Kidney (tissue), 14 donors: ENCODE results near the gene RCBTB2. TPM values are rescaled to one million over a fixed set of nuclear protein-coding genes. Genes with fewer than 3 reads are reported as not detected.

Experiments
- DNase-seq, 5 donors: peaks; one replicate each; pipeline ENCODE4 v3.0.0-alpha.2; 2013 to 2020
- FAIRE-seq: peaks from 2 replicates; lab custom pipeline; 2012; peaks lifted over from hg19 to GRCh38; lab: Jason Lieb, UNC
- H3K27ac ChIP-seq, 2 donors: one replicate each; pipeline ENCODE4 v1.7.0; 2013; ENCODE audit warnings: low read depth in 2 of 2, low read length in 2 of 2, inconsistent platforms in 1 of 2
- H3K27me3 ChIP-seq: one replicate; pipeline ENCODE4 v1.7.1; 2013; ENCODE audit warnings: low read length, inconsistent platforms; ENCODE audit not compliant: control insufficient read depth, insufficient read depth
- H3K36me3 ChIP-seq, 3 donors: one replicate each; pipeline versions ENCODE4 v1.7.0 to v1.7.1; 2013; ENCODE audit warnings: low read length in 3 of 3, control low read depth in 1 of 3, inconsistent platforms in 1 of 3; ENCODE audit not compliant: insufficient read depth in 3 of 3, control insufficient read depth in 2 of 3
- H3K4me1 ChIP-seq, 3 donors: one replicate each; pipeline versions ENCODE4 v1.7.0 to v1.7.1; 2013; ENCODE audit warnings: low read length in 3 of 3, inconsistent platforms in 1 of 3, low read depth in 1 of 3; ENCODE audit not compliant: control insufficient read depth in 2 of 3, insufficient read depth in 2 of 3
- H3K4me3 ChIP-seq, 3 donors: one replicate each; pipeline versions ENCODE4 v1.7.0 to v1.8.1; 2013; ENCODE audit warnings: low read length in 3 of 3, control low read depth in 1 of 3, inconsistent platforms in 1 of 3
- H3K9ac ChIP-seq, 3 donors: one replicate each; pipeline versions ENCODE4 v1.7.0 to v1.7.1; 2013; ENCODE audit warnings: low read length in 3 of 3, control low read depth in 1 of 3, inconsistent platforms in 1 of 3
- H3K9me3 ChIP-seq, 3 donors: one replicate each; pipeline versions ENCODE4 v1.7.0 to v1.7.1; 2013; ENCODE audit warnings: low read length in 3 of 3, control low read depth in 1 of 3, inconsistent platforms in 1 of 3; ENCODE audit not compliant: control insufficient read depth in 2 of 3, insufficient read depth in 1 of 3
- intact Hi-C: fragments of 100-400 bp; cut with DNase I; formaldehyde crosslinking; loops from one replicate; pipeline ENCODE4 v1.11.1; 2022
- polyA plus RNA-seq: library from polyadenylated mRNA; stranded (reverse); fragments of 350-450 nt; fragmentation: Illumina TruSeq; extraction: RNeasy Lipid Tissue Mini Kit (QIAGEN cat#74804); gene quantifications from one replicate; pipeline ENCODE4 v1.2.3, GENCODE V29; 2014; ENCODE audit warnings: low read depth, low replicate concordance; ENCODE audit not compliant: insufficient read depth
- total RNA-seq: library from RNA; stranded (reverse); fragmentation: NEBNext Ultra II Directional; extraction: Animal tissue kit (Norgen Biotek cat#: 25700); gene quantifications from one replicate; pipeline ENCODE4 v1.2.1, GENCODE V29; 2021
- TF ChIP-seq, protein P1 (sequence below): IDR thresholded peaks from 3 replicates; pipeline ENCODE4 v1.5.1; 2012; ENCODE audit warnings: mild to moderate bottlenecking, moderate library complexity, borderline replicate concordance; ENCODE audit not compliant: insufficient read depth; ENCODE audit errors: extremely low read depth
- donor health status: control.
- donor health status: control.
- donor health status: control.
- donor health status: control.
- donor health status: control.
- donor health status: DM: yes; HTN: yes; CAD: no.
- donor health status: Normal renal cell carcinoma (clear cell type).

Gene RCBTB2
- total and polyA plus RNA-seq, 2 donors from 2014 or later: 17.0 to 19.6 TPM

DNA sequence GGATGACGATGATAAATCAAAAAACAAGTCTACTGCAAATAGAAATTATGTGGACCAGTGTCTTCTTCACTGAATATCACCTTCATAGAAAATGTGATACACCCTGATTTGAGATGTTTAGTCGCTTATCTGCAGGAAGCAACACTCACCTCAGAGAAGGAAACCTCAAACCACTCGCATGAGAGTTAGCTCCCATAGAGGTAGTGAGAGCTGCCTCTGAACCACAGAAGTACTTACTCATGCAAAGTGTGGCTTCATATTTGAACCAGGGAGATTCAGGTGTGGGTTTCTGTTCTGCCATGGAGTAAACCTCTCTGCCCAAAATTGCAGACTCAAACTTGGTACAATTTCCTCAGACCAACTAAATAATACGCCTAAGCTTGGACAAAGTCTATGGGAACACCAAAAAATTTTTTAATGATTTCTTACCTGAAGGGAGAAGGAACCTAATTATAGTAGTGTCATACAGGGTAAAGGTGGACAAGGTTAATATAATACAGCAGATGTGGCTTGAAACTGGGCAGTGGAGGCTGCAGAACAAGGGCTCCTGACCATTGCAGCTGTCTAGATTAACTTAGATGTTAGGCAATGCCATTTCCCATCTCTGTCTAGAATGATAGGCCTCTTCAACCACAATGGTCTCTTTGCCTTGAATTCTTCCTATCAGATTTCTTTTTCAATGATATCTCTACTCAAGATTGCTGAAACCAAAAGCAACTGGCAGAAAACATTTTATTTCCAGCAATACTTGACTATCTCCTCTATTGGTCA, 29.6 kb upstream of the RCBTB2 start:
- Histone ChIP-seq H3K36me3 (no peaks in the 10 kb centered on the region), H3K27ac (no peak overlapping the region), H3K4me1 (peaks cover 0 to 1% (median 0%) of the 10 kb centered on the region in 3 donors), H3K9me3 (no peaks in the 10 kb centered on the region), H3K4me3 (no peak overlapping the region), H3K27me3 (no peaks in the 10 kb centered on the region), H3K9ac (no peak overlapping the region)
- FAIRE-seq (no peak), DNase-seq (no peak)
- TF ChIP-seq, protein P1, sequence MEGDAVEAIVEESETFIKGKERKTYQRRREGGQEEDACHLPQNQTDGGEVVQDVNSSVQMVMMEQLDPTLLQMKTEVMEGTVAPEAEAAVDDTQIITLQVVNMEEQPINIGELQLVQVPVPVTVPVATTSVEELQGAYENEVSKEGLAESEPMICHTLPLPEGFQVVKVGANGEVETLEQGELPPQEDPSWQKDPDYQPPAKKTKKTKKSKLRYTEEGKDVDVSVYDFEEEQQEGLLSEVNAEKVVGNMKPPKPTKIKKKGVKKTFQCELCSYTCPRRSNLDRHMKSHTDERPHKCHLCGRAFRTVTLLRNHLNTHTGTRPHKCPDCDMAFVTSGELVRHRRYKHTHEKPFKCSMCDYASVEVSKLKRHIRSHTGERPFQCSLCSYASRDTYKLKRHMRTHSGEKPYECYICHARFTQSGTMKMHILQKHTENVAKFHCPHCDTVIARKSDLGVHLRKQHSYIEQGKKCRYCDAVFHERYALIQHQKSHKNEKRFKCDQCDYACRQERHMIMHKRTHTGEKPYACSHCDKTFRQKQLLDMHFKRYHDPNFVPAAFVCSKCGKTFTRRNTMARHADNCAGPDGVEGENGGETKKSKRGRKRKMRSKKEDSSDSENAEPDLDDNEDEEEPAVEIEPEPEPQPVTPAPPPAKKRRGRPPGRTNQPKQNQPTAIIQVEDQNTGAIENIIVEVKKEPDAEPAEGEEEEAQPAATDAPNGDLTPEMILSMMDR: no peak
- intact Hi-C loops: no loop called here

GRCh38 chr13:48561466-48562235, 28.8 kb upstream of the RCBTB2 start:
- Histone ChIP-seq H3K27ac (no peak overlapping the region), H3K4me3 (no peak overlapping the region), H3K36me3 (no peaks in the 10 kb centered on the region), H3K27me3 (no peaks in the 10 kb centered on the region), H3K9me3 (no peaks in the 10 kb centered on the region), H3K9ac (no peak overlapping the region), H3K4me1 (no peaks in the 10 kb centered on the region)
- intact Hi-C loops: no loop called here
- FAIRE-seq (no peak), DNase-seq (no peak)
- TF ChIP-seq, protein P1: no peak

DNA sequence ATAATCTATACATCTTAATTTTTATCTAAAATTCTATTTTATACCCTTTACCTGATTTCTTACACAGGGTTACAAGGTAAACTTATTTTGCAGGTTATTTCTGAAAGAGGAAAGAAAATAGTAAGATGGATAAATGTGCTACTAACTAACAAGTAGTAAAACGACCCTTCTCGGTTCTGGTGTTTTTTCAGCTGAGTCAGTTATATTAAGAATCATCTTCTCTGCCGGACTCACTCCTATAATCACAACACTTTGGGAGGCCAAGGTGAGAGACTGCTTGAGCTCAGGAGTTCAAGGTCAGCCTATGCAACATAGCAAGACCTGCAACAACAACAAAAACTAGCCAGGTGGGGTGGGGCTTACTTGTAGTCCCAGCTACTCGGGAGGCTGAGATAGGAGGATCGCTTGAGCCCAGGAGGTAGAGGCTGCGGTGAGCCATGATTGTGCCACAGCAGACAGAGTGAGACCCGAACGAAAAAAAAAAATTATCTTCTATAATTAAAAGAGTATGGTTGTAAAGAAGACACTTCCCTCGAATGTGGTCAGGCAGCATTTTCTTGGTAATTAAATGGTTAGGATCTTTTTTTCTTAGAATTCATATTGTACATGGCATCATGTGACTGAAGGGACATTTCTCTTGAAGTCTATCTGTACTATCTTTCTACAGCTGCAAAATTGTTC, 27.9 kb upstream of the RCBTB2 start:
- H3K9ac ChIP-seq: no peak overlapping the region
- no peaks in the 10 kb centered on the region for H3K36me3 ChIP-seq
- H3K4me1 ChIP-seq: no peaks in the 10 kb centered on the region
- H3K4me3 ChIP-seq: no peak overlapping the region
- intact Hi-C loops: no loop called here
- H3K27me3 ChIP-seq: no peaks in the 10 kb centered on the region
- no peaks in the 10 kb centered on the region for H3K9me3 ChIP-seq
- no peak for FAIRE-seq
- TF ChIP-seq, protein P1: no peak
- no peak overlapping the region for H3K27ac ChIP-seq
- no peak for DNase-seq
